Measurements from ENCODE around the gene IFNA2. TPM values are rescaled to one million over a fixed set of nuclear protein-coding genes. Genes with fewer than 3 reads are reported as not detected.

The IFNA2 gene
- total and polyA plus RNA-seq, 4 donors = not detected

DNA sequence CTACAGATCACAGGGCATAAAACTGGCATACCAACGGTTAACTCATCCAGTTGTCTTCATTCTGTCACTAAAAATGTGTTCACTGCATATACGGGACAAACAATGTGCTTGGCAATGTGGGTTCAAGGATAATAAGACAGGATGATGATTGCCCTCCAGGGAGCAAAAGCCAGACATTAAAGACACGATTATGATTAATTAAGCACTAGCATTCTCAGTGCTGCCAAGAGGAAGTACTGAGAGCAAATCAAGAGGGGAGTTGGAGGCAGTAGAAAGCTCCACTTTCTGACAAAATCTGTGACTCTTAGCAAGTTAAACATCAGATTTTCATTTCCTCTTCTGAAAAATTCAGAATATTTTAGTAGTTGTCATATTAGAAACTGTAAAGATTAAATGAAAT, 14.8 kb upstream of the IFNA2 start:
- Histone ChIP-seq H3K27me3 (ENCODE audit: control insufficient read depth in 4 of 4, insufficient read depth in 4 of 4, low read length in 3 of 4) (peaks cover 0 to 8% (median 5%) of the 10 kb centered on the region in 4 donors), H3K27ac (ENCODE audit: low read depth in 1 of 2, low read length in 2 of 2) (no peak overlapping the region), H3K4me3 (ENCODE audit: low read depth in 1 of 3, low read length in 3 of 3) (no peak overlapping the region), H3K36me3 (ENCODE audit: control insufficient read depth in 4 of 4, insufficient read depth in 3 of 4, low read depth in 1 of 4, low read length in 3 of 4) (no peaks in the 10 kb centered on the region), H3K9me3 (ENCODE audit: control insufficient read depth in 4 of 4, low read length in 3 of 4) (no peaks in the 10 kb centered on the region), H3K9ac (ENCODE audit: low read depth in 1 of 2, low read length in 2 of 2) (no peak overlapping the region), H3K4me1 (ENCODE audit: control insufficient read depth in 4 of 4, insufficient read depth in 4 of 4, low read length in 3 of 4) (peaks cover 4 to 16% (median 7%) of the 10 kb centered on the region in 4 donors)
- DNase-seq (ENCODE audit: low spot score) = no peak
- WGBS = 36% methylated on average over 3 of the region's 3 CpGs
- TF ChIP-seq, protein P1, sequence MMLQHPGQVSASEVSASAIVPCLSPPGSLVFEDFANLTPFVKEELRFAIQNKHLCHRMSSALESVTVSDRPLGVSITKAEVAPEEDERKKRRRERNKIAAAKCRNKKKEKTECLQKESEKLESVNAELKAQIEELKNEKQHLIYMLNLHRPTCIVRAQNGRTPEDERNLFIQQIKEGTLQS (IDR thresholded peaks at IDR 0.05) = no peak
- TF ChIP-seq, protein P2, sequence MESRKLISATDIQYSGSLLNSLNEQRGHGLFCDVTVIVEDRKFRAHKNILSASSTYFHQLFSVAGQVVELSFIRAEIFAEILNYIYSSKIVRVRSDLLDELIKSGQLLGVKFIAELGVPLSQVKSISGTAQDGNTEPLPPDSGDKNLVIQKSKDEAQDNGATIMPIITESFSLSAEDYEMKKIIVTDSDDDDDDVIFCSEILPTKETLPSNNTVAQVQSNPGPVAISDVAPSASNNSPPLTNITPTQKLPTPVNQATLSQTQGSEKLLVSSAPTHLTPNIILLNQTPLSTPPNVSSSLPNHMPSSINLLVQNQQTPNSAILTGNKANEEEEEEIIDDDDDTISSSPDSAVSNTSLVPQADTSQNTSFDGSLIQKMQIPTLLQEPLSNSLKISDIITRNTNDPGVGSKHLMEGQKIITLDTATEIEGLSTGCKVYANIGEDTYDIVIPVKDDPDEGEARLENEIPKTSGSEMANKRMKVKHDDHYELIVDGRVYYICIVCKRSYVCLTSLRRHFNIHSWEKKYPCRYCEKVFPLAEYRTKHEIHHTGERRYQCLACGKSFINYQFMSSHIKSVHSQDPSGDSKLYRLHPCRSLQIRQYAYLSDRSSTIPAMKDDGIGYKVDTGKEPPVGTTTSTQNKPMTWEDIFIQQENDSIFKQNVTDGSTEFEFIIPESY (IDR thresholded peaks at IDR 0.05) = no peak
- no peak for TF ChIP-seq HNF4A (conservative IDR thresholded peaks at IDR 0.05)
- no peak for TF ChIP-seq RAD21 (IDR thresholded peaks at IDR 0.05)
- no peak for TF ChIP-seq RXRA (IDR thresholded peaks at IDR 0.05)
- TF ChIP-seq JUND (IDR thresholded peaks at IDR 0.05) = no peak
- TF ChIP-seq SP1 (IDR thresholded peaks at IDR 0.05) = no peak
- TF ChIP-seq, protein P3, sequence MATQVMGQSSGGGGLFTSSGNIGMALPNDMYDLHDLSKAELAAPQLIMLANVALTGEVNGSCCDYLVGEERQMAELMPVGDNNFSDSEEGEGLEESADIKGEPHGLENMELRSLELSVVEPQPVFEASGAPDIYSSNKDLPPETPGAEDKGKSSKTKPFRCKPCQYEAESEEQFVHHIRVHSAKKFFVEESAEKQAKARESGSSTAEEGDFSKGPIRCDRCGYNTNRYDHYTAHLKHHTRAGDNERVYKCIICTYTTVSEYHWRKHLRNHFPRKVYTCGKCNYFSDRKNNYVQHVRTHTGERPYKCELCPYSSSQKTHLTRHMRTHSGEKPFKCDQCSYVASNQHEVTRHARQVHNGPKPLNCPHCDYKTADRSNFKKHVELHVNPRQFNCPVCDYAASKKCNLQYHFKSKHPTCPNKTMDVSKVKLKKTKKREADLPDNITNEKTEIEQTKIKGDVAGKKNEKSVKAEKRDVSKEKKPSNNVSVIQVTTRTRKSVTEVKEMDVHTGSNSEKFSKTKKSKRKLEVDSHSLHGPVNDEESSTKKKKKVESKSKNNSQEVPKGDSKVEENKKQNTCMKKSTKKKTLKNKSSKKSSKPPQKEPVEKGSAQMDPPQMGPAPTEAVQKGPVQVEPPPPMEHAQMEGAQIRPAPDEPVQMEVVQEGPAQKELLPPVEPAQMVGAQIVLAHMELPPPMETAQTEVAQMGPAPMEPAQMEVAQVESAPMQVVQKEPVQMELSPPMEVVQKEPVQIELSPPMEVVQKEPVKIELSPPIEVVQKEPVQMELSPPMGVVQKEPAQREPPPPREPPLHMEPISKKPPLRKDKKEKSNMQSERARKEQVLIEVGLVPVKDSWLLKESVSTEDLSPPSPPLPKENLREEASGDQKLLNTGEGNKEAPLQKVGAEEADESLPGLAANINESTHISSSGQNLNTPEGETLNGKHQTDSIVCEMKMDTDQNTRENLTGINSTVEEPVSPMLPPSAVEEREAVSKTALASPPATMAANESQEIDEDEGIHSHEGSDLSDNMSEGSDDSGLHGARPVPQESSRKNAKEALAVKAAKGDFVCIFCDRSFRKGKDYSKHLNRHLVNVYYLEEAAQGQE (IDR thresholded peaks at IDR 0.05) = no peak

- Histone ChIP-seq H3K36me3 (ENCODE audit: control insufficient read depth in 4 of 4, insufficient read depth in 3 of 4, low read depth in 1 of 4, low read length in 3 of 4) (no peaks in the 10 kb centered on the region), H3K4me1 (ENCODE audit: control insufficient read depth in 4 of 4, insufficient read depth in 4 of 4, low read length in 3 of 4) (peaks cover 4 to 16% (median 7%) of the 10 kb centered on the region in 4 donors), H3K4me3 (ENCODE audit: low read depth in 1 of 3, low read length in 3 of 3) (no peak overlapping the region), H3K9me3 (ENCODE audit: control insufficient read depth in 4 of 4, low read length in 3 of 4) (no peaks in the 10 kb centered on the region), H3K27me3 (ENCODE audit: control insufficient read depth in 4 of 4, insufficient read depth in 4 of 4, low read length in 3 of 4) (peaks cover 0 to 8% (median 4%) of the 10 kb centered on the region in 4 donors), H3K27ac (ENCODE audit: low read depth in 1 of 2, low read length in 2 of 2) (no peak overlapping the region), H3K9ac (ENCODE audit: low read depth in 1 of 2, low read length in 2 of 2) (no peak overlapping the region)
- WGBS = 81% methylated on average over 5 of the region's 5 CpGs
- no peak for TF ChIP-seq RXRA (IDR thresholded peaks at IDR 0.05)
- no peak for TF ChIP-seq HNF4G (IDR thresholded peaks at IDR 0.05)
- TF ChIP-seq FOXA1 (IDR thresholded peaks at IDR 0.05) = no peak
- TF ChIP-seq, protein P1 (IDR thresholded peaks at IDR 0.05) = no peak
- TF ChIP-seq HNF4A (conservative IDR thresholded peaks at IDR 0.05) = no peak
- no peak for DNase-seq (ENCODE audit: low spot score)
These were observed 13.8 kb upstream of the IFNA2 start for GRCh38 chr9:21398955-21399489.

Data from liver (tissue), 9 donors.